ENCODE measurements around the gene ERCC6L2.

Gene ERCC6L2

DNA sequence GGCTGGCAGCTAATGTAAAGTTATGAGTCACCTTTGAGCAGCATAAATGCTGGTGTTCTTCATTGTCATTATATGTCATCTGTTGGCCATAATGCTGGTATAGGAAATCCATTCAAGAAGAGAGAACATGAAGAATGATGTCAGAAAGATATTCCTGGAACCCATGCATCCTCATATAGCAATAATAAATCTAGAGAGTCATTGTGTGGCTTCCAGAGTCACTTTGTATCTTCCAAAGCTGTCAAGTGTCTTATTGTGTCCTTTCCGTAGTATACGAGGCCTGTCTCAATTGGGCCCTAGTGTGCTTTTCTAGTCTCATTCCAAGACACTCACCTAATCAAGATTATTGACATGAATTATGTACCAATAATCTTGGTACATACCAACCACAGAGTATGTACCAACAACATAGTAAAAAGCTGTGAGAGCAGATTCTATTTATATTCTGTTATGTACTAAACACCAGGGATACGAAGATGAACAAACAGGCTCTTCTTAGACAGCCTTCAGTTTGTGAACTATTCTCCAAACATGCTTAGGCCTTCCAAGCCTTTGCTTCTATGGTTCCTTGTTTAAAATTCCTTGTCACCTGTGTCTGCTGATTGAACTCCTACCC is 110.1 kb downstream of the ERCC6L2 start:
- no peak for TF ChIP-seq POLR2A (IDR thresholded peaks at IDR 0.05; ENCODE audit: low read depth, low read length)
- TF ChIP-seq POLR2AphosphoS5 (IDR thresholded peaks at IDR 0.05; ENCODE audit: low read depth, low read length) = no peak
- no peak for TF ChIP-seq TAF1 (IDR thresholded peaks at IDR 0.05; ENCODE audit: borderline replicate concordance, low read depth, low read length)
- no peak for FAIRE-seq
- no peak for DNase-seq (ENCODE audit: insufficient read length)

DNA sequence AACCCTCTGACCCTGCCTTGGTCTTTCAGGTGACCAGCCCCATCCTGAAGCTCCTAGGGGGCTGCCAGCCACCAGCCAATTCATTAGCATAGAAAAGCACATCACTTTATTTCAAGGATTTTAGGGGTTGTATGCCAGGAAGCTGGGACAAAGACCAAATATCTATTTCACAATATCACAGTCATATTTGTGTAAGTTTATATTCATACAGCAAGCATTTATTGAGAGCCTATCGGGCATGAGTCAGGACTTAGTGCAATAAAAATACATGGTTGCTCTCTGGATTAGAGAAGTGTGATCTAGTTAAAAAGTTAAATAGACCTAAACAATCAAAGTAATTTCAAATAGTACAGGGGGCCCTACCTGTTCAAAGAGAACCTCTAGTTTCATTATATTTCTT is 113.8 kb downstream of the ERCC6L2 start:
- TF ChIP-seq TAF1 (IDR thresholded peaks at IDR 0.05; ENCODE audit: borderline replicate concordance, low read depth, low read length) (no peak), POLR2A (IDR thresholded peaks at IDR 0.05; ENCODE audit: low read depth, low read length) (no peak), POLR2AphosphoS5 (IDR thresholded peaks at IDR 0.05; ENCODE audit: low read depth, low read length) (no peak)
- DNase-seq (ENCODE audit: insufficient read length) (no peak), FAIRE-seq (no peak)

- DNase-seq (ENCODE audit: insufficient read length) = no peak
- no peak for TF ChIP-seq POLR2A (IDR thresholded peaks at IDR 0.05; ENCODE audit: low read depth, low read length)
- FAIRE-seq = no peak
These were observed 115.8 kb downstream of the ERCC6L2 start for GRCh38 chr9:95991326-95991725.

- no peak for DNase-seq (ENCODE audit: insufficient read length)
- no peak for TF ChIP-seq TAF1 (IDR thresholded peaks at IDR 0.05; ENCODE audit: borderline replicate concordance, low read depth, low read length)
- no peak for TF ChIP-seq POLR2A (IDR thresholded peaks at IDR 0.05; ENCODE audit: low read depth, low read length)
- no peak for TF ChIP-seq POLR2AphosphoS5 (IDR thresholded peaks at IDR 0.05; ENCODE audit: low read depth, low read length)
- FAIRE-seq = no peak
These were observed 117.0 kb downstream of the ERCC6L2 start for GRCh38 chr9:95992536-95992935.

DNA sequence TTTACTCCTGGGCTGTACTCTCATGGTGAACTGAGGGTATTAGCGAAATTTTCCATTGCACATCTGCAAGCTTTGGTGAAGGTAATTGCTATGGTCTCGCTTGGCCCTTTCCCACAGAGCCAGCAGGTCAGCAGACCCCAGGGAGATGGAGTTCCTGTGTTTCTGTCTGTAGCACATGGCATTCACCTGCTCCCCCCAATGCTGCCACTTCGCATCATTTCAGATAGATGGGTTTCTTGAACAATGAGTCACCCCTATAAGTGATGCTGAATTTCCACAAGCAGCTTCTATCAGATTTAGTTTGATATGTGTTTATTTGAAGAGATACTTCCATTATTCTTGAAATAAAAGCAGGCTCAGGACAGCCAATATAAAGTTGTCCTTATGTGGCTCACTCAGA is 117.8 kb downstream of the ERCC6L2 start:
- FAIRE-seq (no peak), DNase-seq (ENCODE audit: insufficient read length) (no peak)
- TF ChIP-seq POLR2AphosphoS5 (IDR thresholded peaks at IDR 0.05; ENCODE audit: low read depth, low read length) = no peak
- no peak for TF ChIP-seq TAF1 (IDR thresholded peaks at IDR 0.05; ENCODE audit: borderline replicate concordance, low read depth, low read length)
- no peak for TF ChIP-seq POLR2A (IDR thresholded peaks at IDR 0.05; ENCODE audit: low read depth, low read length)

DNA sequence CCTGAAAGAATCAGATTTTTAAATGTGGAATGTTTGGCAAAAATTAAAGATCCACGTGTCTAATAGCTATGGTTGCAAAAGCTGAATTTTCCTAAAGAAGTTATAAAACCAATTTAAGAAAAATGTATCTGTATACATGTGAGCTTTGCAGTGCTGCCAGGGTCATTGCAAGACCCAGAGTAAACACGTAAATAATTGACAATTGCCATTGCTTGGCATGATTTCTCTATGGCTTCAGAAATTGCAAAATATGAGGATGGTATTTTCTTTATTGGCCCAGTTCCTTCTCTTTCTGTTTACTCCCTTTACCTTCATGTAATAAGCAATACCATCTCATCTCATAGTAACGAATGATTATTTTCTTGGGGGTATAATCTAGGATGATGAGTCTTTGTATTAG is 123.9 kb downstream of the ERCC6L2 start:
- no peak for TF ChIP-seq POLR2AphosphoS5 (IDR thresholded peaks at IDR 0.05; ENCODE audit: low read depth, low read length)
- TF ChIP-seq TAF1 (IDR thresholded peaks at IDR 0.05; ENCODE audit: borderline replicate concordance, low read depth, low read length) = no peak
- no peak for TF ChIP-seq POLR2A (IDR thresholded peaks at IDR 0.05; ENCODE audit: low read depth, low read length)
- FAIRE-seq = no peak
- DNase-seq (ENCODE audit: insufficient read length) = no peak

DNA sequence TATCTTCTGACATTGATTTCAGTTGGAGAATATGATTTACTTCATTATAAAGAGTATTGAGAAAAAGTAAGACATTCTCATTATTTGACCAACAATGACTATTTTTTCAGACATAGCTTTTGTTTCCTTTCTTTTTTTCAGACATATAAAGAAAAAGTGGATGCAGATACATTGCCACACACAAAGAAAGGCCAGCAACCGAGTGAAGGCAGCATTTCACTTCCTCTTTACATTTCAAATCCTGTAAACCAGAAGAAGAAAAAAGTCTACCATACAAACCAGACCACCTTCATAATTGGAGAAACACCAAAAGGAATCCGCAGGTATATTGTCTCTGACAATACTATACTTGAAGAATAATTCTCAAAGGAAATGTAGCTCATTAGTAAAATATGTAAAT is 128.9 kb downstream of the ERCC6L2 start:
- DNase-seq (ENCODE audit: insufficient read length) (no peak), FAIRE-seq (no peak)
- TF ChIP-seq POLR2AphosphoS5 (IDR thresholded peaks at IDR 0.05; ENCODE audit: low read depth, low read length) (no peak), POLR2A (IDR thresholded peaks at IDR 0.05; ENCODE audit: low read depth, low read length) (no peak), TAF1 (IDR thresholded peaks at IDR 0.05; ENCODE audit: borderline replicate concordance, low read depth, low read length) (no peak)

DNA sequence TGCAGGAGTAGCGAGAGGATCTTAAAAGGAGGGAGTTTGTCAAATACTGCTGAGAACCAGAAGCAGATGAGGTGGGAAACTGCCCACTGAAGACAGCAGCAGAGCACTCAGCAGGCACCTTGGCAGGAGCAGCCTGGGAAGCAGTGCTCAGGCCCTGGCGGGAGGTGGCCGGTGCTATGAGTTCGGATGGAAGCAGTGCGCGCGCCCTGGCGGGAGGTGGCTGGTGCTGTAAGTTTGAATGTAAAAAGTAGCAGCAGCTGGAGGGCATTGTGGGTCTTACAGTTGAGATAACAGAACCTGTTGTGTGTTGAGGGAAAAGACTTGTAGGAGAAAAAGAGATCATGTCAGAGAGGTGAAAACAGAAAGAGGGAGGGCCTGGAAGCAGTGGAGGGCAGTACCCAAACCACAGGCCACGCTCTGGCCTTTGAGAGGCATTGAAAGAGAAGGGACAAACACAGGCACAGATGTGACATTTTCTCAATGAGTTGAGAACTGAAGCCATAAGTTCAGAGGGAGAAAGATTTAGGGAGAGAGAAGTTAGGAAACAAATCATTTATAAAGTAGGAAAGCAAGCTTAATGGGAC is 130.9 kb downstream of the ERCC6L2 start:
- TF ChIP-seq POLR2A (IDR thresholded peaks at IDR 0.05; ENCODE audit: low read depth, low read length) = no peak
- no peak for TF ChIP-seq TAF1 (IDR thresholded peaks at IDR 0.05; ENCODE audit: borderline replicate concordance, low read depth, low read length)
- no peak for TF ChIP-seq POLR2AphosphoS5 (IDR thresholded peaks at IDR 0.05; ENCODE audit: low read depth, low read length)
- DNase-seq (ENCODE audit: insufficient read length) (no peak), FAIRE-seq (no peak)

DNA sequence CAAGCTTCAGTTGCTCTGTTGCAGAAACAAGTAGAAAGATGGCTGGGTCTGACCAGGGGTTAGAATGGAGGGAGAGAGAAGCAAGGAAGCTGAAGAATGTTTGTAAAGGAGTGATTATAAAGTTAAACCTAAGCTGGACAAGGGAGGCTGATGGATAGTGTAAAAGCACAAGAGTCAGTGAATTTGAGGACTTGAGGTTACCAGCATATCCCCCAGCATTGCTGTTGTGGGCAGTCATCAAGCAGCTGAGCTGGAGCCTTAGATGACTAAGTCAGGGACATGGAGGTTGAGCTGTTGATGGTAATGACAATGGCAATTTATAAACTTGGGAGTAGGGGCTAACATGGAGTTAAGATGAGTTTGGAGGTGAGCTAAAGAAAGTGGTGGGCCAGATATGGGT is 131.5 kb downstream of the ERCC6L2 start:
- TF ChIP-seq POLR2A (IDR thresholded peaks at IDR 0.05; ENCODE audit: low read depth, low read length) (no peak), POLR2AphosphoS5 (IDR thresholded peaks at IDR 0.05; ENCODE audit: low read depth, low read length) (no peak), TAF1 (IDR thresholded peaks at IDR 0.05; ENCODE audit: borderline replicate concordance, low read depth, low read length) (no peak)
- DNase-seq (ENCODE audit: insufficient read length) (no peak), FAIRE-seq (no peak)

DNA sequence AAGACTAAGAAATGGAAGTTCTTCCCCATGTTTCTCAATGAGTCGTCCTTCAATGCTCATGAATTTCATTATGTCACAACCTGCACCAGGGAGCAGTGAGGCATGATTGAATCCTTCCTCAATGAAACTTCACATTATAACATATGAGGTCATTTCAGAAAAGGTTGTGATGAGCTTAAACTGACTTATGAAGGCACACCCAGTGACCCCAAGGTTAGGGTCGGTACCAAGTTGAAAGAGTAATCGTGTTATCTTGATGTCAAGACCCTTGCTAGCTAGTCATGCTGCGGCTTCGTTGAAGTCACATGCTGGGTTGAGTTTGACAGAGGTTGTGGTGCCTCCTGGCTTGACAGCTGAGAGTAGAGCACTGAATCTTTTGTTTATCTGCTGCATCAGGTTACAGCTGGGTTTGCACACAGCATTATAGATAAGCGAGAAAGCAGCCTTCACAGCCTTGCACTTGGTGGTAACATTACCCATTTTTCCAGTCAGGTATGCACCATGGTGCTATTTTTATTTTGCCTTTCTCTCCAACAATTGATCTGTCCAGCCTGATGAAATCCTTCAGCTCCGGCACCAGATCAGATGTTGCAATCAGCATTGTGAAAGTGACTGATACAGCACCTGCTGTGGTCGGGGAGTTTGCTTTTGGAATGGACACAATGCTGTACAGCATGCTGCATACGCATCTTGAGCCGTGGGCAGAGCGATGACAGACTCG is 133.2 kb downstream of the ERCC6L2 start:
- TF ChIP-seq TAF1 (IDR thresholded peaks at IDR 0.05; ENCODE audit: borderline replicate concordance, low read depth, low read length) = no peak
- no peak for TF ChIP-seq POLR2AphosphoS5 (IDR thresholded peaks at IDR 0.05; ENCODE audit: low read depth, low read length)
- DNase-seq (ENCODE audit: insufficient read length) = no peak
- no peak for FAIRE-seq

- DNase-seq (ENCODE audit: insufficient read length) (no peak), FAIRE-seq (no peak)
- no peak for TF ChIP-seq POLR2AphosphoS5 (IDR thresholded peaks at IDR 0.05; ENCODE audit: low read depth, low read length)
These were observed 133.7 kb downstream of the ERCC6L2 start for GRCh38 chr9:96009223-96009602.

- DNase-seq (ENCODE audit: insufficient read length) (no peak), FAIRE-seq (no peak)
- no peak for TF ChIP-seq POLR2A (IDR thresholded peaks at IDR 0.05; ENCODE audit: low read depth, low read length)
- no peak for TF ChIP-seq POLR2AphosphoS5 (IDR thresholded peaks at IDR 0.05; ENCODE audit: low read depth, low read length)
- no peak for TF ChIP-seq TAF1 (IDR thresholded peaks at IDR 0.05; ENCODE audit: borderline replicate concordance, low read depth, low read length)
These were observed 134.4 kb downstream of the ERCC6L2 start for GRCh38 chr9:96009690-96010472.
